B cell (primary cell): ENCODE results near the gene DLGAP3. TPM values are rescaled to one million over a fixed set of nuclear protein-coding genes. Genes with fewer than 3 reads are reported as not detected.

Experiments used
- ATAC-seq: fragments of 200-7000 bp; cut with Tn5 transposase; one replicate; pipeline ENCODE4 v1.10.0; 2021; ENCODE audit warnings: low read depth, mild to moderate bottlenecking, moderate number of reproducible peaks, moderate library complexity
- CTCF ChIA-PET: fragments of 350-600 bp; sonication (Branson Sonifier 250); formaldehyde crosslinking; loops from one replicate; lab custom pipeline; 2021; ENCODE audit warnings: antibody characterized with exemption, inconsistent platforms; lab: Charles Lee
- POLR2A ChIA-PET: fragments of 350-600 bp; sonication (Branson Sonifier 250); formaldehyde crosslinking; loops from one replicate; lab custom pipeline; 2021; ENCODE audit warnings: antibody characterized with exemption; lab: Charles Lee
- DNase-seq: peaks from one replicate; pipeline ENCODE4 v3.0.0; 2013
- H2AFZ ChIP-seq: 2 replicates; pipeline ENCODE4 v1.6.1; 2012; ENCODE audit warnings: mild to moderate bottlenecking, low read depth, low read length; ENCODE audit not compliant: insufficient read depth, poor library complexity, severe bottlenecking
- H3K27ac ChIP-seq, 2 donors: 1 replicate in 1 of 2; 2 replicates in 1 of 2; pipeline ENCODE4 v1.5.1; 2012 to 2013; ENCODE audit warnings: low read length in 2 of 2, mild to moderate bottlenecking in 2 of 2, moderate library complexity in 1 of 2
- H3K27me3 ChIP-seq, 4 experiments: fragments of 200-600 bp in 1 of 4; sonication (generic) in 1 of 4; replicated peaks in 1 of 4; 1 replicate in 2 of 4; 2 replicates in 2 of 4; pipeline versions ENCODE4 v1.6.1 to v1.7.0; 2013 to 2016; ENCODE audit warnings: low read length in 3 of 4, mild to moderate bottlenecking in 2 of 4, mixed read lengths in 1 of 4, moderate library complexity in 1 of 4; ENCODE audit not compliant: insufficient read depth in 4 of 4, control insufficient read depth in 3 of 4; ENCODE audit errors: control extremely low read depth in 1 of 4
- H3K36me3 ChIP-seq, 2 experiments: replicated peaks in 1 of 2; 1 replicate in 1 of 2; 2 replicates in 1 of 2; pipeline versions ENCODE4 v1.6.1 to v1.7.1; 2013; ENCODE audit warnings: low read length in 1 of 2; ENCODE audit not compliant: insufficient read depth in 2 of 2, control insufficient read depth in 1 of 2; ENCODE audit errors: control extremely low read depth in 1 of 2, extremely low read depth in 1 of 2
- H3K4me1 ChIP-seq, 2 donors: fragments of 200-600 bp in 1 of 2; sonication (generic) in 1 of 2; 1 replicate in 1 of 2; 2 replicates in 1 of 2; pipeline versions ENCODE4 v1.5.1 to v1.6.1; 2013 to 2017; ENCODE audit warnings: low read length in 2 of 2; ENCODE audit not compliant: control insufficient read depth in 2 of 2, insufficient read depth in 2 of 2
- H3K4me2 ChIP-seq: replicated peaks from 2 replicates; pipeline ENCODE3; 2012; ENCODE audit warnings: mild to moderate bottlenecking, low read depth, low read length; ENCODE audit not compliant: poor library complexity, severe bottlenecking
- H3K4me3 ChIP-seq, 5 experiments: fragments of 200-600 bp in 1 of 5; sonication (generic) in 1 of 5; 1 replicate in 3 of 5; 2 replicates in 2 of 5; pipeline versions ENCODE4 v1.5.1 to v1.7.0; 2011 to 2016; ENCODE audit warnings: low read length in 4 of 5, mild to moderate bottlenecking in 4 of 5, low read depth in 2 of 5, control low read depth in 1 of 5, moderate library complexity in 1 of 5; ENCODE audit not compliant: insufficient read depth in 1 of 5; ENCODE audit errors: control extremely low read depth in 1 of 5, extremely low read depth in 1 of 5
- H3K79me2 ChIP-seq: fragments of 200-600 bp; sonication (generic); one replicate; pipeline ENCODE4 v1.6.0; 2016; ENCODE audit warnings: low read length; ENCODE audit not compliant: control insufficient read depth, insufficient read depth
- H3K9ac ChIP-seq: fragments of 200-600 bp; sonication (generic); 2 replicates; pipeline ENCODE4 v1.6.1; 2017; ENCODE audit warnings: mild to moderate bottlenecking, low read length, moderate library complexity
- H3K9me3 ChIP-seq, 3 donors: one replicate each; pipeline versions ENCODE4 v1.6.1 to v1.7.1; 2013; ENCODE audit warnings: low read length in 2 of 3; ENCODE audit not compliant: control insufficient read depth in 2 of 3, insufficient read depth in 1 of 3; ENCODE audit errors: control extremely low read depth in 1 of 3
- H4K20me1 ChIP-seq: 2 replicates; pipeline ENCODE4 v1.6.0; 2012; ENCODE audit warnings: mild to moderate bottlenecking, low read length; ENCODE audit not compliant: insufficient read depth, control insufficient read depth, poor library complexity, severe bottlenecking
- H3K27ac Mint-ChIP-seq: one replicate; pipeline ENCODE4 v1.8.0; 2021; ENCODE audit warnings: mixed read lengths
- H3K27me3 Mint-ChIP-seq: one replicate; pipeline ENCODE4 v1.8.0; 2021; ENCODE audit warnings: mixed read lengths
- H3K4me1 Mint-ChIP-seq: one replicate; pipeline ENCODE4 v1.8.0; 2021; ENCODE audit warnings: mixed read lengths
- H3K4me3 Mint-ChIP-seq: one replicate; pipeline ENCODE4 v1.8.0; 2021; ENCODE audit warnings: mixed read lengths
- H3K9me3 Mint-ChIP-seq: one replicate; pipeline ENCODE4 v1.8.0; 2022; ENCODE audit warnings: mixed read lengths; ENCODE audit not compliant: insufficient read depth
- CTCF ChIP-seq: fragments of 200-600 bp; IDR thresholded peaks from one replicate; pipeline ENCODE4 v1.8.0; 2022; ENCODE audit warnings: antibody characterized with exemption, mild to moderate bottlenecking
- EZH2 ChIP-seq: IDR thresholded peaks from 2 replicates; pipeline ENCODE4 v1.6.1; 2012; ENCODE audit warnings: borderline replicate concordance, low read depth, mild to moderate bottlenecking, moderate library complexity, low read length; ENCODE audit not compliant: insufficient read depth, poor library complexity, severe bottlenecking
- WGBS: methylation state at CpG from one replicate; pipeline ENCODE4 v1.1.5; 2013; ENCODE audit warnings: missing lambda C conversion rate; ENCODE audit not compliant: insufficient coverage; 5-methylcytosine and 5-hydroxymethylcytosine counted together
- intact Hi-C: fragments of 100-400 bp; cut with micrococcal nuclease; formaldehyde crosslinking; loops from one replicate; pipeline ENCODE4 v1.10.0; 2022
- polyA plus RNA-seq: library from polyadenylated mRNA; depleted of rRNA; stranded (reverse); fragments of >200 nt; gene quantifications from 2 replicates; pipeline ENCODE4 v1.2.3, GENCODE V29; 2012
- total RNA-seq, 2 donors: library from RNA; stranded (reverse); fragments of 120-200 nt in 1 of 2; gene quantifications; 1 replicate in 1 of 2; 2 replicates in 1 of 2; pipeline versions ENCODE4 v1.2.3 to v1.2.4, GENCODE V29; 2013 to 2022

Gene DLGAP3
- total and polyA plus RNA-seq, 2 donors (not counting 1 experiment from before 2014, with no cell fraction given): 2.3 to 2.4 TPM

- Mint-ChIP-seq H3K9me3 (no peaks in the 10 kb centered on the region), H3K4me3 (no peak overlapping the region), H3K27ac (no peak overlapping the region), H3K27me3 (no peaks in the 10 kb centered on the region), H3K4me1 (no peaks in the 10 kb centered on the region)
- intact Hi-C loops: no loop called here
- POLR2A ChIA-PET: no interaction called here
- DNase-seq (no peak), ATAC-seq (no peak)
- Histone ChIP-seq H2AFZ (no peak overlapping the region), H3K36me3 (no peaks in the 10 kb centered on the region), H3K4me1 (no peaks in the 10 kb centered on the region), H3K27me3 (no peaks in the 10 kb centered on the region), H4K20me1 (no peaks in the 10 kb centered on the region), H3K4me2 (no peak overlapping the region), H3K4me3 (no peak overlapping the region), H3K9ac (no peak overlapping the region), H3K79me2 (no peaks in the 10 kb centered on the region), H3K27ac (no peak overlapping the region), H3K9me3 (peaks cover 0 to under 1% (median 0%) of the 10 kb centered on the region in 3 donors)
- CTCF ChIA-PET: no interaction called here
- 83% methylated on average over 1 of the region's 2 CpGs for WGBS
- TF ChIP-seq CTCF (no peak), EZH2 (no peak)
Observed at GRCh38 chr1:34828611-34829010, 100.8 kb downstream of the DLGAP3 start.

GRCh38 chr1:34827341-34827941 is 102.0 kb downstream of the DLGAP3 start:
- DNase-seq (no peak), ATAC-seq (no peak)
- H3K27ac ChIP-seq: no peak overlapping the region
- no peaks in the 10 kb centered on the region for H3K79me2 ChIP-seq
- H3K9me3 ChIP-seq: peaks cover 0 to 2% (median 0%) of the 10 kb centered on the region in 3 donors
- WGBS: 97% methylated on average over 4 of the region's 5 CpGs
- no peaks in the 10 kb centered on the region for H4K20me1 ChIP-seq
- intact Hi-C loops: no loop called here
- no peak for TF ChIP-seq EZH2
- TF ChIP-seq CTCF: no peak
- H3K9ac ChIP-seq: no peak overlapping the region
- no peak overlapping the region for H2AFZ ChIP-seq
- no peaks in the 10 kb centered on the region for H3K4me1 ChIP-seq
- no peak overlapping the region for H3K4me3 ChIP-seq
- no peaks in the 10 kb centered on the region for H3K27me3 ChIP-seq
- ChIA-PET CTCF (no interaction called here), POLR2A (no interaction called here)
- Mint-ChIP-seq H3K27me3 (no peaks in the 10 kb centered on the region), H3K4me1 (no peaks in the 10 kb centered on the region), H3K9me3 (no peaks in the 10 kb centered on the region), H3K27ac (no peak overlapping the region), H3K4me3 (no peak overlapping the region)
- no peaks in the 10 kb centered on the region for H3K36me3 ChIP-seq
- no peak overlapping the region for H3K4me2 ChIP-seq
